HepG2 (cell line): ENCODE measurements around the gene TJAP1. TPM values are rescaled to one million over a fixed set of nuclear protein-coding genes. Genes with fewer than 3 reads are reported as not detected.
A peak's percentile ranks its signal among the peaks of the same experiment; 100 is the strongest.

Experiments
- ATAC-seq: fragments of 200-7000 bp; cut with Tn5 transposase; 3 replicates; pipeline ENCODE4 v1.9.1; 2020; ENCODE audit warnings: mild to moderate bottlenecking, moderate library complexity
- BruUV-seq: library from RNA; stranded (reverse); fragments of 400-500 nt; replicated peaks from 2 replicates; lab custom pipeline; 2021; lab: Mats Ljungman, UMichigan
- CTCF ChIA-PET: fragments of 300-600 bp; formaldehyde crosslinking; extraction: SDS; loops from one replicate; lab custom pipeline; 2021; ENCODE audit warnings: low total read pairs, inconsistent platforms, low intra/inter-chr PET ratio; lab: Yijun Ruan, JAX
- POLR2A ChIA-PET: fragments of 350-600 bp; sonication (Branson Sonifier 250); formaldehyde crosslinking; loops from one replicate; lab custom pipeline; 2020; ENCODE audit warnings: antibody characterized with exemption, inconsistent platforms; lab: Yijun Ruan, JAX
- DNase-seq: peaks from one replicate; pipeline ENCODE4 v3.0.0-alpha.2; 2015; ENCODE audit warnings: low spot score
- FAIRE-seq: peaks from 3 replicates; lab custom pipeline; 2011; peaks lifted over from hg19 to GRCh38; lab: Jason Lieb, UNC
- H2AFZ ChIP-seq: one replicate; pipeline ENCODE4 v1.6.1; 2011; ENCODE audit warnings: low read length, inconsistent platforms
- H3K27ac ChIP-seq: fragments of 300-600 bp; 3 replicates; pipeline ENCODE4 v1.8.0; 2011; ENCODE audit warnings: mixed run types, mild to moderate bottlenecking, mixed read lengths, low read length, inconsistent platforms; ENCODE audit not compliant: insufficient read depth; ENCODE audit errors: extremely low read length
- H3K27me3 ChIP-seq, 2 experiments: fragments of 200-600 bp in 1 of 2; 2 replicates in 1 of 2; 3 replicates in 1 of 2; pipeline versions ENCODE4 v1.6.0 to v1.8.0; 2011; ENCODE audit warnings: low read length in 2 of 2, mild to moderate bottlenecking in 2 of 2, moderate library complexity in 2 of 2, inconsistent platforms in 1 of 2; ENCODE audit not compliant: insufficient read depth in 2 of 2, control insufficient read depth in 1 of 2
- H3K36me3 ChIP-seq, 2 experiments: fragments of 200-600 bp in 1 of 2; replicated peaks in 1 of 2; 2 replicates in 1 of 2; 3 replicates in 1 of 2; pipeline versions ENCODE4 v1.5.1 to v1.8.0; 2011; ENCODE audit warnings: low read length in 2 of 2, inconsistent platforms in 1 of 2; ENCODE audit not compliant: insufficient read depth in 2 of 2, control insufficient read depth in 1 of 2
- H3K4me1 ChIP-seq: 2 replicates; pipeline ENCODE4 v1.5.1; 2012; ENCODE audit warnings: low read length, inconsistent platforms; ENCODE audit not compliant: insufficient read depth
- H3K4me2 ChIP-seq: 2 replicates; pipeline ENCODE4 v1.6.0; 2011; ENCODE audit warnings: low read depth, low read length, inconsistent platforms
- H3K4me3 ChIP-seq, 3 experiments: fragments of 200-600 bp in 1 of 3; sonication (generic), shearing (Covaris generic) in 1 of 3; replicated peaks in 1 of 3; 2 replicates each; pipeline ENCODE4 v1.5.1; 2011 to 2016; ENCODE audit warnings: low read length in 3 of 3, inconsistent platforms in 2 of 3, low read depth in 2 of 3, mild to moderate bottlenecking in 2 of 3, control low read depth in 1 of 3, mixed read lengths in 1 of 3; ENCODE audit not compliant: insufficient read depth in 1 of 3
- H3K79me2 ChIP-seq: one replicate; pipeline ENCODE4 v1.6.1; 2011; ENCODE audit warnings: low read length, inconsistent platforms; ENCODE audit not compliant: insufficient read depth
- H3K9ac ChIP-seq: 2 replicates; pipeline ENCODE4 v1.6.0; 2011; ENCODE audit warnings: mild to moderate bottlenecking, low read depth, low read length, inconsistent platforms; ENCODE audit not compliant: insufficient read depth
- H3K9me3 ChIP-seq: 2 replicates; pipeline ENCODE4 v1.5.1; 2012; ENCODE audit warnings: mild to moderate bottlenecking, low read length
- H4K20me1 ChIP-seq: 2 replicates; pipeline ENCODE4 v1.6.0; 2011; ENCODE audit warnings: inconsistent platforms, mild to moderate bottlenecking, low read length, moderate library complexity; ENCODE audit not compliant: insufficient read depth
- BRD4 ChIP-seq: sonication (generic); formaldehyde crosslinking; IDR thresholded peaks from 2 replicates; pipeline ENCODE4 v1.4.0; 2020; ENCODE audit warnings: missing genetic modification reagents
- E2F2 ChIP-seq: sonication (generic); formaldehyde crosslinking; IDR thresholded peaks from 2 replicates; pipeline ENCODE4 v1.4.0; 2020; ENCODE audit warnings: missing genetic modification reagents, borderline replicate concordance
- MEIS1 ChIP-seq: sonication (generic); formaldehyde crosslinking; IDR thresholded peaks from 2 replicates; pipeline ENCODE4 v1.9.0; 2021; ENCODE audit warnings: mild to moderate bottlenecking, missing genetic modification reagents, moderate library complexity, borderline replicate concordance
- TAF1 ChIP-seq: sonication (generic); formaldehyde crosslinking; IDR thresholded peaks from 2 replicates; pipeline ENCODE4 v1.4.0; 2020; ENCODE audit warnings: missing genetic modification reagents
- THAP9 ChIP-seq: sonication (generic); formaldehyde crosslinking; IDR thresholded peaks from 2 replicates; pipeline ENCODE4; 2020; ENCODE audit warnings: missing genetic modification reagents, mild to moderate bottlenecking, borderline replicate concordance
- TOE1 ChIP-seq: sonication (generic); formaldehyde crosslinking; IDR thresholded peaks from 2 replicates; pipeline ENCODE4 v1.4.0; 2020; ENCODE audit warnings: mild to moderate bottlenecking, missing genetic modification reagents
- ZNF501 ChIP-seq: sonication (generic); formaldehyde crosslinking; IDR thresholded peaks from 2 replicates; pipeline ENCODE4 v1.5.1; 2020; ENCODE audit warnings: mild to moderate bottlenecking, moderate library complexity, missing genetic modification reagents
- ZNF563 ChIP-seq: sonication (generic); formaldehyde crosslinking; IDR thresholded peaks from 2 replicates; pipeline ENCODE4 v1.8.0; 2022; ENCODE audit warnings: mild to moderate bottlenecking, moderate library complexity, missing genetic modification reagents
- WGBS: methylation state at CpG from one replicate; pipeline ENCODE4 v1.1.6; 2017; ENCODE audit warnings: low lambda C conversion rate; 5-methylcytosine and 5-hydroxymethylcytosine counted together
- in situ Hi-C: cut with HindIII; loops from 2 replicates; pipeline ENCODE4 v1.10.0; 2017; ENCODE audit warnings: low pct_unique_long_range_greater_than_20kb; ENCODE audit not compliant: extremely low pct_ligation_motif_present
- intact Hi-C: fragments of 100-400 bp; cut with micrococcal nuclease; formaldehyde crosslinking; loops from one replicate; pipeline ENCODE4 v1.10.0; 2022; ENCODE audit not compliant: unreplicated experiment
- polyA plus RNA-seq, 8 experiments: library from polyadenylated mRNA; depleted of rRNA in 3 of 8; stranded (reverse) in 7 of 8; unstranded in 1 of 8; fragments of >200 nt; fragmentation: Illumina TruSeq in 4 of 8; extraction: Trizol in 4 of 8; gene quantifications; 2 replicates each; pipeline versions ENCODE4 v1.2.1 to v1.2.3, GENCODE V29; 2011 to 2016; ENCODE audit warnings: low read depth in 4 of 8, missing spikeins in 1 of 8, mixed read lengths in 1 of 8; ENCODE audit not compliant: insufficient read depth in 1 of 8
- total RNA-seq, 5 experiments: library from RNA; depleted of rRNA; stranded (reverse); fragments of >200 nt; fragmentation: Illumina TruSeq; extraction: Trizol; gene quantifications; 2 replicates each; pipeline ENCODE4 v1.2.3, GENCODE V29; 2016; ENCODE audit warnings: low read depth in 1 of 5
- TF ChIP-seq, protein P1 (sequence below): sonication (generic); formaldehyde crosslinking; IDR thresholded peaks from 2 replicates; pipeline ENCODE4 v1.5.0; 2020; ENCODE audit warnings: mild to moderate bottlenecking, missing genetic modification reagents, borderline replicate concordance
- TF ChIP-seq, protein P2 (sequence below): IDR thresholded peaks from 2 replicates; pipeline ENCODE4 v1.6.1; 2016; ENCODE audit warnings: missing compliant biosample characterization, missing genetic modification reagents, borderline replicate concordance
- TF ChIP-seq, protein P3 (sequence below): sonication (generic); formaldehyde crosslinking; IDR thresholded peaks from 2 replicates; pipeline ENCODE4 v1.9.0; 2022; ENCODE audit warnings: missing genetic modification reagents, mild to moderate bottlenecking, borderline replicate concordance

Gene TJAP1
- total and polyA plus RNA-seq, 2 of the 13 experiments (the other 11 are each of a cell fraction or from before 2014, with no cell fraction given), result 15.7 to 41.6 TPM

DNA sequence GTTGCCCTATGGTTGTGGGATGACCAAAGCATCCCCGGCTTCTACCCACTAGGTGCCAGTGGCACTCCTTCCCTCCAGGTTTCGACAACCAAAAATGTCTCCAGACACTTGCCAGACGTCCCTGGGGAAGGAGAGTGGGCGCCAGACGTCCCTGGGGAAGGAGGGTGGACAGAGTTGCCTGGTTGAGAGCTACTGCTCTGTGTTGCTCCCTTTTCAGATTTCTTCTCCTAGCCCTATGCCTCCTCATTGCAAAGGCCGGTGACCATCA lies 19.7 kb downstream of the TJAP1 start:
- 97% methylated on average over 6 of the region's 6 CpGs for WGBS
- in situ Hi-C loops (loop anchor here (5.0 kb wide), 1 partner anchor 235 kb away; no protein-coding TSS in a partner anchor), intact Hi-C loops (loop anchor here (5.0 to 10.0 kb wide), 2 partner anchors 62 to 130 kb away; partner anchors contain the start of gene ZNF318)
- Histone ChIP-seq H3K9me3 (no peaks in the 10 kb centered on the region), H3K4me1 (peaks cover 22% of the 10 kb centered on the region), H3K79me2 (peaks cover 28% of the 10 kb centered on the region), H3K27ac (peak overlapping the region; percentile 12), H3K27me3 (no peaks in the 10 kb centered on the region), H3K4me2 (0 out of 2 replicates have a peak overlapping the region, but pooled peaks have one; percentile 37), H2AFZ (no peak overlapping the region), H4K20me1 (no peaks in the 10 kb centered on the region), H3K9ac (0 out of 2 replicates have a peak overlapping the region, but pooled peaks have one; percentile 12), H3K36me3 (peaks cover 29 to 42% of the 10 kb centered on the region in 2 experiments), H3K4me3 (no peak overlapping the region)
- POLR2A ChIA-PET, result interaction anchor here (0.6 to 2.5 kb wide), 17 partner anchors 9 to 323 kb away, joined by 3 to 38 read pairs (median 5); partner anchors contain the start of genes ABCC10, DLK2, DNPH1 and LRRC73
- no peak for FAIRE-seq
- no peak for ATAC-seq
- DNase-seq, result no peak
- no TSS peak for BruUV-seq
- CTCF ChIA-PET, result interaction anchor here (1.5 to 3.5 kb wide), 2 partner anchors 8 to 43 kb away, joined by 3 to 53 read pairs; partner anchors contain the start of gene DLK2
- TF ChIP-seq, protein P1, sequence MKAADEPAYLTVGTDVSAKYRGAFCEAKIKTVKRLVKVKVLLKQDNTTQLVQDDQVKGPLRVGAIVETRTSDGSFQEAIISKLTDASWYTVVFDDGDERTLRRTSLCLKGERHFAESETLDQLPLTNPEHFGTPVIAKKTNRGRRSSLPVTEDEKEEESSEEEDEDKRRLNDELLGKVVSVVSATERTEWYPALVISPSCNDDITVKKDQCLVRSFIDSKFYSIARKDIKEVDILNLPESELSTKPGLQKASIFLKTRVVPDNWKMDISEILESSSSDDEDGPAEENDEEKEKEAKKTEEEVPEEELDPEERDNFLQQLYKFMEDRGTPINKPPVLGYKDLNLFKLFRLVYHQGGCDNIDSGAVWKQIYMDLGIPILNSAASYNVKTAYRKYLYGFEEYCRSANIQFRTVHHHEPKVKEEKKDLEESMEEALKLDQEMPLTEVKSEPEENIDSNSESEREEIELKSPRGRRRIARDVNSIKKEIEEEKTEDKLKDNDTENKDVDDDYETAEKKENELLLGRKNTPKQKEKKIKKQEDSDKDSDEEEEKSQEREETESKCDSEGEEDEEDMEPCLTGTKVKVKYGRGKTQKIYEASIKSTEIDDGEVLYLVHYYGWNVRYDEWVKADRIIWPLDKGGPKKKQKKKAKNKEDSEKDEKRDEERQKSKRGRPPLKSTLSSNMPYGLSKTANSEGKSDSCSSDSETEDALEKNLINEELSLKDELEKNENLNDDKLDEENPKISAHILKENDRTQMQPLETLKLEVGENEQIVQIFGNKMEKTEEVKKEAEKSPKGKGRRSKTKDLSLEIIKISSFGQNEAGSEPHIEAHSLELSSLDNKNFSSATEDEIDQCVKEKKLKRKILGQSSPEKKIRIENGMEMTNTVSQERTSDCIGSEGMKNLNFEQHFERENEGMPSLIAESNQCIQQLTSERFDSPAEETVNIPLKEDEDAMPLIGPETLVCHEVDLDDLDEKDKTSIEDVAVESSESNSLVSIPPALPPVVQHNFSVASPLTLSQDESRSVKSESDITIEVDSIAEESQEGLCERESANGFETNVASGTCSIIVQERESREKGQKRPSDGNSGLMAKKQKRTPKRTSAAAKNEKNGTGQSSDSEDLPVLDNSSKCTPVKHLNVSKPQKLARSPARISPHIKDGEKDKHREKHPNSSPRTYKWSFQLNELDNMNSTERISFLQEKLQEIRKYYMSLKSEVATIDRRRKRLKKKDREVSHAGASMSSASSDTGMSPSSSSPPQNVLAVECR (CRISPR knock-in tag), result 0 out of 2 replicates have a peak, but pooled peaks have one; percentile 1
- TF ChIP-seq BRD4 (CRISPR knock-in tag), result no peak
- 0 out of 2 replicates have a peak, but pooled peaks have one; percentile 56 for TF ChIP-seq E2F2 (CRISPR knock-in tag)
- 0 out of 2 replicates have a peak, but pooled peaks have one; percentile 2 for TF ChIP-seq ZNF501 (CRISPR knock-in tag)
- 0 out of 2 replicates have a peak, but pooled peaks have one; percentile 5 for TF ChIP-seq MEIS1 (CRISPR knock-in tag)
- TF ChIP-seq TOE1 (CRISPR knock-in tag), result no peak
- 0 out of 2 replicates have a peak, but pooled peaks have one; percentile 2 for TF ChIP-seq TAF1 (CRISPR knock-in tag)
- TF ChIP-seq THAP9 (CRISPR knock-in tag), result no peak
- no peak for TF ChIP-seq ZNF563 (CRISPR knock-in tag)
- TF ChIP-seq, protein P2, sequence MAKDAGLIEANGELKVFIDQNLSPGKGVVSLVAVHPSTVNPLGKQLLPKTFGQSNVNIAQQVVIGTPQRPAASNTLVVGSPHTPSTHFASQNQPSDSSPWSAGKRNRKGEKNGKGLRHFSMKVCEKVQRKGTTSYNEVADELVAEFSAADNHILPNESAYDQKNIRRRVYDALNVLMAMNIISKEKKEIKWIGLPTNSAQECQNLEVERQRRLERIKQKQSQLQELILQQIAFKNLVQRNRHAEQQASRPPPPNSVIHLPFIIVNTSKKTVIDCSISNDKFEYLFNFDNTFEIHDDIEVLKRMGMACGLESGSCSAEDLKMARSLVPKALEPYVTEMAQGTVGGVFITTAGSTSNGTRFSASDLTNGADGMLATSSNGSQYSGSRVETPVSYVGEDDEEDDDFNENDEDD (CRISPR knock-in tag), result no peak
- TF ChIP-seq, protein P3, sequence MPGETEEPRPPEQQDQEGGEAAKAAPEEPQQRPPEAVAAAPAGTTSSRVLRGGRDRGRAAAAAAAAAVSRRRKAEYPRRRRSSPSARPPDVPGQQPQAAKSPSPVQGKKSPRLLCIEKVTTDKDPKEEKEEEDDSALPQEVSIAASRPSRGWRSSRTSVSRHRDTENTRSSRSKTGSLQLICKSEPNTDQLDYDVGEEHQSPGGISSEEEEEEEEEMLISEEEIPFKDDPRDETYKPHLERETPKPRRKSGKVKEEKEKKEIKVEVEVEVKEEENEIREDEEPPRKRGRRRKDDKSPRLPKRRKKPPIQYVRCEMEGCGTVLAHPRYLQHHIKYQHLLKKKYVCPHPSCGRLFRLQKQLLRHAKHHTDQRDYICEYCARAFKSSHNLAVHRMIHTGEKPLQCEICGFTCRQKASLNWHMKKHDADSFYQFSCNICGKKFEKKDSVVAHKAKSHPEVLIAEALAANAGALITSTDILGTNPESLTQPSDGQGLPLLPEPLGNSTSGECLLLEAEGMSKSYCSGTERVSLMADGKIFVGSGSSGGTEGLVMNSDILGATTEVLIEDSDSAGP (CRISPR knock-in tag), result no peak
